ENCODE measurements around the gene HDAC5.

- TF ChIP-seq POLR2A (IDR thresholded peaks at IDR 0.05) (no peak), CTCF (IDR thresholded peaks at IDR 0.05) (no peak)
Measured at GRCh38 chr17:44097110-44097958, 26.1 kb downstream of the HDAC5 start.

All from transverse colon (tissue), 3 donors.